GM23338 (cell line): ENCODE measurements around the gene MITF. TPM values are rescaled to one million over a fixed set of nuclear protein-coding genes. Genes with fewer than 3 reads are reported as not detected.

Experiments used
- ATAC-seq: fragments of 200-7000 bp; cut with Tn5 transposase; 3 replicates; pipeline ENCODE4 v1.9.1; 2020
- DNase-seq: peaks from one replicate; pipeline ENCODE4 v3.0.0-alpha.2; 2015; ENCODE audit warnings: low spot score
- H2AFZ ChIP-seq: fragments of 200-600 bp; sonication (generic); 2 replicates; pipeline ENCODE4 v1.8.0; 2016; ENCODE audit warnings: antibody characterized with exemption, mild to moderate bottlenecking, moderate library complexity
- H3F3A ChIP-seq: fragments of 200-600 bp; sonication (generic); replicated peaks from 2 replicates; pipeline ENCODE4 v1.8.0; 2017; ENCODE audit warnings: antibody characterized with exemption, mixed run types, low read depth
- H3K27ac ChIP-seq: fragments of 200-600 bp; sonication (generic); 2 replicates; pipeline ENCODE4 v1.6.1; 2016; ENCODE audit warnings: low read depth
- H3K27me3 ChIP-seq: fragments of 200-600 bp; sonication (generic); 2 replicates; pipeline ENCODE4 v1.8.0; 2016; ENCODE audit warnings: mild to moderate bottlenecking, mixed run types, moderate library complexity; ENCODE audit not compliant: insufficient read depth
- H3K36me3 ChIP-seq: fragments of 200-600 bp; sonication (generic); 2 replicates; pipeline ENCODE4 v1.8.0; 2016; ENCODE audit warnings: mild to moderate bottlenecking; ENCODE audit not compliant: insufficient read depth
- H3K4me1 ChIP-seq: fragments of 200-600 bp; sonication (generic); 2 replicates; pipeline ENCODE4 v1.8.0; 2016; ENCODE audit warnings: mild to moderate bottlenecking, moderate library complexity; ENCODE audit not compliant: insufficient read depth
- H3K4me2 ChIP-seq: fragments of 200-600 bp; sonication (generic); 2 replicates; pipeline ENCODE4 v1.7.1; 2017; ENCODE audit warnings: mixed run types
- H3K4me3 ChIP-seq: fragments of 200-600 bp; sonication (generic); 2 replicates; pipeline ENCODE4 v1.6.1; 2016; ENCODE audit warnings: mixed run types
- H3K79me2 ChIP-seq: fragments of 200-600 bp; sonication (generic); replicated peaks from 2 replicates; pipeline ENCODE4 v1.8.0; 2017; ENCODE audit warnings: mild to moderate bottlenecking; ENCODE audit not compliant: insufficient read depth
- H3K9me2 ChIP-seq: fragments of 200-600 bp; sonication (generic); 2 replicates; pipeline ENCODE4 v1.8.0; 2017; ENCODE audit not compliant: insufficient read depth
- H4K20me1 ChIP-seq: fragments of 200-600 bp; sonication (generic); replicated peaks from 2 replicates; pipeline ENCODE4 v1.8.0; 2017; ENCODE audit warnings: mild to moderate bottlenecking; ENCODE audit not compliant: insufficient read depth
- H3K27ac Mint-ChIP-seq: 2 replicates; pipeline ENCODE4 v1.8.0; 2020; ENCODE audit warnings: inconsistent platforms, mild to moderate bottlenecking, moderate library complexity, mixed read lengths
- H3K27me3 Mint-ChIP-seq: 3 replicates; pipeline ENCODE4 v1.8.0; 2022; ENCODE audit warnings: low read depth, mild to moderate bottlenecking, moderate library complexity, mixed read lengths, inconsistent platforms; ENCODE audit not compliant: insufficient read depth, poor library complexity
- H3K36me3 Mint-ChIP-seq: 3 replicates; pipeline ENCODE4 v1.8.0; 2021; ENCODE audit warnings: low read depth, mild to moderate bottlenecking, inconsistent platforms, moderate library complexity, mixed read lengths
- H3K4me1 Mint-ChIP-seq: 3 replicates; pipeline ENCODE4 v1.8.0; 2020; ENCODE audit warnings: mild to moderate bottlenecking, inconsistent platforms, mixed read lengths
- H3K4me3 Mint-ChIP-seq: 3 replicates; pipeline ENCODE4 v1.8.0; 2021; ENCODE audit warnings: moderate library complexity, mild to moderate bottlenecking, inconsistent platforms, mixed read lengths
- H3K9me3 Mint-ChIP-seq: 3 replicates; pipeline ENCODE4 v1.8.0; 2020; ENCODE audit warnings: moderate library complexity, mild to moderate bottlenecking, inconsistent platforms, mixed read lengths
- CREB1 ChIP-seq: fragments of 250-450 bp; sonication (Bioruptor Pico); IDR thresholded peaks from 2 replicates; pipeline ENCODE4 v1.5.0; 2020; ENCODE audit warnings: low read depth, mild to moderate bottlenecking, moderate library complexity
- ETS1 ChIP-seq: IDR thresholded peaks from 2 replicates; pipeline ENCODE4 v1.6.1; 2016; ENCODE audit warnings: antibody characterized with exemption
- EZH2 ChIP-seq: fragments of 200-600 bp; sonication (generic); IDR thresholded peaks from one replicate; pipeline ENCODE4 v1.8.0; 2017; ENCODE audit warnings: antibody characterized with exemption, mild to moderate bottlenecking, low read depth; ENCODE audit not compliant: unreplicated experiment
- EZH2phosphoT487 ChIP-seq: fragments of 200-600 bp; sonication (generic); IDR thresholded peaks from one replicate; pipeline ENCODE4 v1.8.1; 2018; ENCODE audit warnings: antibody characterized with exemption; ENCODE audit not compliant: unreplicated experiment
- JUNB ChIP-seq: IDR thresholded peaks from one replicate; pipeline ENCODE4 v1.6.1; 2016; ENCODE audit warnings: antibody characterized with exemption; ENCODE audit not compliant: unreplicated experiment
- NANOG ChIP-seq: IDR thresholded peaks from 2 replicates; pipeline ENCODE4 v1.6.1; 2016; ENCODE audit warnings: antibody characterized with exemption, borderline replicate concordance
- POLR2AphosphoS5 ChIP-seq: IDR thresholded peaks from 2 replicates; pipeline ENCODE4 v1.6.1; 2016; ENCODE audit warnings: antibody characterized with exemption, low read depth
- REST ChIP-seq: IDR thresholded peaks from one replicate; pipeline ENCODE4 v1.6.1; 2018; ENCODE audit warnings: antibody characterized with exemption; ENCODE audit not compliant: unreplicated experiment
- STAT1 ChIP-seq: IDR thresholded peaks from one replicate; pipeline ENCODE4 v1.6.1; 2016; ENCODE audit warnings: antibody characterized with exemption; ENCODE audit not compliant: unreplicated experiment
- ZNF114 ChIP-seq: fragments of 250-450 bp; sonication (Bioruptor Pico); IDR thresholded peaks from 2 replicates; pipeline ENCODE4 v1.5.0; 2020; ENCODE audit warnings: mild to moderate bottlenecking, moderate library complexity
- ZNF331 ChIP-seq: fragments of 250-450 bp; sonication (Bioruptor Pico); IDR thresholded peaks from 2 replicates; pipeline ENCODE4 v1.5.0; 2020; ENCODE audit warnings: low read depth, mild to moderate bottlenecking, moderate library complexity
- ZNF462 ChIP-seq: fragments of 250-450 bp; sonication (Bioruptor Pico); IDR thresholded peaks from 2 replicates; pipeline ENCODE4 v1.5.0; 2020; ENCODE audit warnings: mild to moderate bottlenecking, moderate library complexity
- polyA plus RNA-seq: library from polyadenylated mRNA; unstranded; fragments of >200 nt; fragmentation: Nextera tagmentation; extraction: Ambion mirVana; gene quantifications from 2 replicates; pipeline ENCODE4 v1.2.1, GENCODE V29; 2016
- total RNA-seq: library from RNA; depleted of rRNA; stranded (reverse); fragments of >200 nt; shearing (Covaris generic); gene quantifications from 2 replicates; pipeline ENCODE4 v1.2.3, GENCODE V29; 2014
- TF ChIP-seq, protein P1 (sequence below), 2 experiments: fragments of 200-600 bp in 1 of 2; sonication (generic) in 1 of 2; conservative IDR thresholded peaks; 2 replicates each; pipeline versions ENCODE4 v1.5.1 to v1.6.1; 2016 to 2017; ENCODE audit warnings: antibody characterized with exemption in 2 of 2, low read depth in 2 of 2, mild to moderate bottlenecking in 2 of 2, moderate library complexity in 1 of 2

The MITF gene
- total and polyA plus RNA-seq, 2 experiments from 2014 or later: 1.9 to 2.4 TPM

GRCh38 chr3:69817988-69818387 lies 78.7 kb downstream of the MITF start:
- H3K79me2 ChIP-seq: no peaks in the 10 kb centered on the region

More at GRCh38 chr3:69817988-69818387, 78.7 kb downstream of the MITF start:
- H3K4me1 ChIP-seq: no peaks in the 10 kb centered on the region
- no peak overlapping the region for H3K27ac ChIP-seq
- no peaks in the 10 kb centered on the region for H3K9me2 ChIP-seq
- TF ChIP-seq JUNB: no peak
- TF ChIP-seq, protein P1, sequence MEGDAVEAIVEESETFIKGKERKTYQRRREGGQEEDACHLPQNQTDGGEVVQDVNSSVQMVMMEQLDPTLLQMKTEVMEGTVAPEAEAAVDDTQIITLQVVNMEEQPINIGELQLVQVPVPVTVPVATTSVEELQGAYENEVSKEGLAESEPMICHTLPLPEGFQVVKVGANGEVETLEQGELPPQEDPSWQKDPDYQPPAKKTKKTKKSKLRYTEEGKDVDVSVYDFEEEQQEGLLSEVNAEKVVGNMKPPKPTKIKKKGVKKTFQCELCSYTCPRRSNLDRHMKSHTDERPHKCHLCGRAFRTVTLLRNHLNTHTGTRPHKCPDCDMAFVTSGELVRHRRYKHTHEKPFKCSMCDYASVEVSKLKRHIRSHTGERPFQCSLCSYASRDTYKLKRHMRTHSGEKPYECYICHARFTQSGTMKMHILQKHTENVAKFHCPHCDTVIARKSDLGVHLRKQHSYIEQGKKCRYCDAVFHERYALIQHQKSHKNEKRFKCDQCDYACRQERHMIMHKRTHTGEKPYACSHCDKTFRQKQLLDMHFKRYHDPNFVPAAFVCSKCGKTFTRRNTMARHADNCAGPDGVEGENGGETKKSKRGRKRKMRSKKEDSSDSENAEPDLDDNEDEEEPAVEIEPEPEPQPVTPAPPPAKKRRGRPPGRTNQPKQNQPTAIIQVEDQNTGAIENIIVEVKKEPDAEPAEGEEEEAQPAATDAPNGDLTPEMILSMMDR (conservative IDR thresholded peaks at IDR 0.05; ENCODE audit: low read depth in 2 of 2): no peak
- no peak for TF ChIP-seq ZNF331 (CRISPR knock-in tag)
- no peak for TF ChIP-seq CREB1
- TF ChIP-seq EZH2phosphoT487: no peak
- TF ChIP-seq ZNF114: no peak
- TF ChIP-seq ZNF462 (CRISPR knock-in tag): no peak
- TF ChIP-seq POLR2AphosphoS5: no peak
- TF ChIP-seq STAT1: no peak
- no peak for TF ChIP-seq REST
- TF ChIP-seq ETS1: no peak
- TF ChIP-seq NANOG: no peak
- no peak for TF ChIP-seq EZH2
- H3K27me3 ChIP-seq: no peaks in the 10 kb centered on the region
- Mint-ChIP-seq H3K9me3 (no peaks in the 10 kb centered on the region), H3K27ac (no peak overlapping the region), H3K4me1 (no peaks in the 10 kb centered on the region), H3K36me3 (no peaks in the 10 kb centered on the region), H3K27me3 (no peaks in the 10 kb centered on the region), H3K4me3 (no peak overlapping the region)
- H3K36me3 ChIP-seq: no peaks in the 10 kb centered on the region
- no peak overlapping the region for H3K4me2 ChIP-seq
- ATAC-seq (no peak), DNase-seq (no peak)
- no peaks in the 10 kb centered on the region for H4K20me1 ChIP-seq
- H3F3A ChIP-seq: no peaks in the 10 kb centered on the region
- no peak overlapping the region for H2AFZ ChIP-seq
- no peak overlapping the region for H3K4me3 ChIP-seq
